GM12878 (cell line): ENCODE measurements around the gene PLEKHA5.

Experiments used
- ASH2L ChIP-seq: fragments of 300-600, 200-600 bp; sonication (generic); IDR thresholded peaks from 2 replicates; pipeline ENCODE4 v1.6.1; 2017; ENCODE audit warnings: low read depth, mild to moderate bottlenecking, borderline replicate concordance
- BCLAF1 ChIP-seq: fragments of 450-650 bp; IDR thresholded peaks from 2 replicates; pipeline ENCODE4 v1.6.1; 2017; ENCODE audit warnings: antibody characterized with exemption, mild to moderate bottlenecking, moderate library complexity
- CTCF ChIP-seq, 3 experiments: IDR thresholded peaks in 2 of 3; conservative IDR thresholded peaks in 1 of 3; 2 replicates each; pipeline ENCODE4 v1.5.1; 2011; ENCODE audit warnings: low read depth in 3 of 3, low read length in 3 of 3, mild to moderate bottlenecking in 3 of 3, control low read depth in 2 of 3, moderate library complexity in 2 of 3, inconsistent platforms in 1 of 3, mixed read lengths in 1 of 3; ENCODE audit not compliant: control insufficient read depth in 2 of 3, insufficient read depth in 1 of 3; ENCODE audit errors: extremely low read depth in 1 of 3
- EZH2 ChIP-seq: IDR thresholded peaks from 2 replicates; pipeline ENCODE4 v1.6.1; 2012; ENCODE audit warnings: low read depth, mild to moderate bottlenecking, control low read depth, inconsistent platforms, low read length, borderline replicate concordance; ENCODE audit not compliant: control insufficient read depth
- REST ChIP-seq: IDR thresholded peaks from 2 replicates; pipeline ENCODE4 v1.6.1; 2012; ENCODE audit warnings: mild to moderate bottlenecking, low read depth, low read length
- ZNF274 ChIP-seq: IDR thresholded peaks from one replicate; pipeline ENCODE4 v1.8.0; 2011; ENCODE audit not compliant: insufficient read length, insufficient read depth

GRCh38 chr12:19155981-19156734 is 26.6 kb downstream of the PLEKHA5 start:
- no peak for TF ChIP-seq ZNF274
- no peak for TF ChIP-seq EZH2
- no peak for TF ChIP-seq CTCF (IDR thresholded peaks at IDR 0.05 in 2 of 3, conservative IDR thresholded peaks at IDR 0.05 in 1 of 3; ENCODE audit: control insufficient read depth in 2 of 3, extremely low read depth in 1 of 3, insufficient read depth in 1 of 3, low read depth in 3 of 3, low read length in 3 of 3)
- no peak for TF ChIP-seq BCLAF1
- TF ChIP-seq REST, result no peak
- TF ChIP-seq ASH2L, result no peak
